WI38 (cell line): ENCODE results near the gene ZNF638.

Source experiments
- H3K4me3 ChIP-seq: 2 replicates; pipeline ENCODE4 v1.5.1; 2011; ENCODE audit warnings: low read depth, mild to moderate bottlenecking, control low read depth, low read length
- TF ChIP-seq, protein P1 (sequence below): IDR thresholded peaks from 2 replicates; pipeline ENCODE4 v1.5.1; 2012; ENCODE audit warnings: low read depth, mild to moderate bottlenecking, control low read depth, low read length

Gene ZNF638

DNA sequence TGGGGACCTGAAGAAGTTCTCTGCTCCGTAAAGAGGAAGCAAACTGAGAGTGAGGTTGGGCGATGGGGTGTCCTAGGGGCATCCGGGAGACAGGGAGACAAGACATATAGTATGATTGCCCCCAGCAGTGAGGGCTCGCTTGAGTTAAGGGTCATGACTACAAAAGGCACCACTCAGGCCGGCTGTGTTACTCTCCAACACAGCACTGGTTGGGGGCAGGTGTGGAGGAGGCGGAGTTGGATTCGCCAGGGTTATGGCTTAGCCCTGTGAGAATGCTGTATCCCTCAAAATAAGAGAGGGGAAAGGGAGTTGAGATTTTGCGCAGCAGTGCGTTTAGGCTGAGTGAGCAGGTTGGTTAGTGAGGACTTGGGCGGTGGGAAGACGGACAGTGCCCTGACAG, 133.8 kb downstream of the ZNF638 start:
- no peak overlapping the region for H3K4me3 ChIP-seq
- TF ChIP-seq, protein P1, sequence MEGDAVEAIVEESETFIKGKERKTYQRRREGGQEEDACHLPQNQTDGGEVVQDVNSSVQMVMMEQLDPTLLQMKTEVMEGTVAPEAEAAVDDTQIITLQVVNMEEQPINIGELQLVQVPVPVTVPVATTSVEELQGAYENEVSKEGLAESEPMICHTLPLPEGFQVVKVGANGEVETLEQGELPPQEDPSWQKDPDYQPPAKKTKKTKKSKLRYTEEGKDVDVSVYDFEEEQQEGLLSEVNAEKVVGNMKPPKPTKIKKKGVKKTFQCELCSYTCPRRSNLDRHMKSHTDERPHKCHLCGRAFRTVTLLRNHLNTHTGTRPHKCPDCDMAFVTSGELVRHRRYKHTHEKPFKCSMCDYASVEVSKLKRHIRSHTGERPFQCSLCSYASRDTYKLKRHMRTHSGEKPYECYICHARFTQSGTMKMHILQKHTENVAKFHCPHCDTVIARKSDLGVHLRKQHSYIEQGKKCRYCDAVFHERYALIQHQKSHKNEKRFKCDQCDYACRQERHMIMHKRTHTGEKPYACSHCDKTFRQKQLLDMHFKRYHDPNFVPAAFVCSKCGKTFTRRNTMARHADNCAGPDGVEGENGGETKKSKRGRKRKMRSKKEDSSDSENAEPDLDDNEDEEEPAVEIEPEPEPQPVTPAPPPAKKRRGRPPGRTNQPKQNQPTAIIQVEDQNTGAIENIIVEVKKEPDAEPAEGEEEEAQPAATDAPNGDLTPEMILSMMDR = no peak

DNA sequence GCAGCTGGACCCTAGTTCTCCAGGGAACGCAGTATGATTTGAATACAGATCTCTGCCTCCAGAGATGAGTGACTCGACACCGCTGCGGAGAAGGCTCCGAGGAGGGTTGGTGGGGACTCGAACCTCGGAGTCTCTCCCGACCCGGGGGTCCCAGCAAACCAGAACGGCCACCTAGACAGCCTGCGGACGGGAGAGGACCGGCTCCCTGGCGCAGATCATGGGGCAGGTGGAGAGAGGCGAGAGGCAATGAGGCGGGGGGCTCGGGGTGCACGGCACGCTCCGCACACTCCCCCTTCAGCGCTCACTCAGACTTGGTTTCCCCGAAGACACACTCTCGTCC, 134.3 kb downstream of the ZNF638 start:
- peak overlapping the region; percentile 73 for H3K4me3 ChIP-seq
- TF ChIP-seq, protein P1 = no peak

DNA sequence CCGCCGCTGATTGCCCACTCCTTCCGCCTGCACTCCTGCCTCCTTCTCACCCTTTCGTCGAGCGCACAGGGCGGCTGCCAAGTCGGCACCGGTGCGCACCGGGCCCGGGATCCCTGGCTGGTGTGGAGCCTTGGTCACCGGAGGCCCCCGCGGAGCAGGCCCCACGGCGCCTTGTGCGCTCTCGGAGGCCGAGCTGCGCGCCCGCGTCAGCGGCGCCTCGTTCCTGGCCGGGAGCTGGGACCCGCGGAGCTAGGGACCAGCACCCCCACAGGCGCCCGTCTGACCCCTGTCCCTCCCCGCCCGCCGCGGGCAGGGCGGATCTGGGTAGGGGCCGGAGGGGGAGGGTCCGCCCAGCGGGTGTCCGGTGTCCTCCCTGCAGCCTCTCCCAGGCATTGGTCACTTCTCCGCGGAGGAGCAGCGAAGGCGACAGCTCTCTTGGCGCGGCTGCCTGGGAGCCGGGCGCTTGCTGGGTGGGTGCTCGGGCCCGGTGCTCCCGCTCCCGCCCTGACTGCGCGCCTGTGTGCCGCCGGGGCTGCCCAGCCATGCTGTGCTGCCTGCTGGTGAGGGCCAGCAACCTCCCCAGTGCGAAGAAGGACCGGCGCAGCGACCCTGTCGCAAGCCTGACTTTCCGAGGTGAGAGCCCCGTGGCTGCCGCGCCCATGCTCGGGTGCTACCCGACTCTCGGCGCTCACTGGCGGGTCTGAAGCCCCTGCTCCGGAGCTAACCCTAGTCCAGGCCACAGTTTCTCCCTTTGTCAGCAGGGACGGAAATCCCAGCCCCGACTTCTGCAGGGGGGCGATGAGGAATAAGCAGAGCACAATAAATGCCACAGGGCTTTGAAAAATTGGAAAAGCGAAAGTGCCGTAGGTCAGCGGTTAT, 135.0 kb downstream of the ZNF638 start:
- peak overlapping the region; percentile 73 for H3K4me3 ChIP-seq
- TF ChIP-seq, protein P1 = no peak

DNA sequence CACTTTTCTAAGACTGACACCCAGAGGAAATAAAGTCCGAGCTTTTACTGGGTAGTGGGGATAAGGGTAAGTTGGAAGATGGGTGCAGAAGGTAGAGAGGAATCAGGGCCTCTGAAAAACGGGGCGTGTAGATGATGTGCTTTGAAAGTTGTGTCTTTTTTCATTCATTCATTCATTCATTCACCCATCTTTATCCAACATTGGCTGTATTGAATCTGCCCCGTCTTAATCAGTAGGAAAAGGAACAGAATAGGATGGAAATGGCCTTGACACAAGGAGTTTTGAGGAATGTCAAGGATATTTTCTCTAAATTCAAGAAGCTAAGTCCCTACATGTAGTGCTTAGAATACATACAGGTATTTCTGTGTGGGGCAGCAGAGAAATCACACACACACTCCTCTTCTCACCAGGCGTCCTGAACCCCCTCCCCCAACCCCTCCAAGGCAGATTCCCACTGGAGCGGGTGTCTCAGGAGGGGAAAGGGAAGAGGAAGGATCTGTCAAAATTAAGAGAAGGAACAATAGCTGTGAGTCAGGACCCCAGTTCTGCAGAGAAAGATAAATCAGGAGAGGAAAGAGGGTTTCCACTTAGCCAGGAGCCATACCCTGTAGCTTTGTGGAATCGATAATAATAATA, 135.7 kb downstream of the ZNF638 start:
- peak overlapping the region; percentile 73 for H3K4me3 ChIP-seq
- TF ChIP-seq, protein P1 = no peak

DNA sequence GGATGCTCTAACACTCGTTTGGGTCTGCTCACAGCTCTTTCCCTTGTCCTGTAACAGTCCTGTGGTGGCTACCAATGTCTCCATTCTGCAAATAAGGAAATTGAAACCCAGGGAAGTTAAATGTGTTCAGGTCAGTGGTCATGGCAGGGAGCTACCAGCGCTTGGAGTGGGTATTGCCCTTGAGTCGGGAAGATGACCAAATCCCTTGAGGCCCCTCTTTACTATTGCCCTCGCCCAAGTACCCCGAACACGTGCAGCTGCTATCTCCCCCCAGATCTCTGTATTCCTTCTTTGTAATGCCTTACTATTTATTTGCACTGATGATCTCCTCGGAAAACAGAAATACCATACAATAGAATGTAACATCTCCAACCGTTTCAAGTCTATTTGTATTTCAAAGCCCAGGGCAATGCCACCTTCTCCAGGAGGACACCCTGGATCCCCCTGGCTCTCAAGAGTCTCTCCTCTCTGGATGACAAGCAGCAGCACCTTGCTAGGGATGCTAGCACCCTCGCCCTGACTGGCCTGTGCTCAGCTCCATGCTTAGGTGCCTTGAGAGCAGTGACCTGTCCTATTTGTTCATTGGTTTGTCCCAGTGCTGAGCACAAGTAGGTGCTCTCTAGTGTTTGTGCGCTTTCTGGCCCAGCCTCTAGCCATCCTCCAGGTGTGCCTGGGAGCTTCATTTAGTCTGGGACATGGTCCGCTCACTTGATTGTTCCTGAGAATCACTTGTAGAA, 136.9 kb downstream of the ZNF638 start:
- H3K4me3 ChIP-seq = no peak overlapping the region
- TF ChIP-seq, protein P1 = no peak

DNA sequence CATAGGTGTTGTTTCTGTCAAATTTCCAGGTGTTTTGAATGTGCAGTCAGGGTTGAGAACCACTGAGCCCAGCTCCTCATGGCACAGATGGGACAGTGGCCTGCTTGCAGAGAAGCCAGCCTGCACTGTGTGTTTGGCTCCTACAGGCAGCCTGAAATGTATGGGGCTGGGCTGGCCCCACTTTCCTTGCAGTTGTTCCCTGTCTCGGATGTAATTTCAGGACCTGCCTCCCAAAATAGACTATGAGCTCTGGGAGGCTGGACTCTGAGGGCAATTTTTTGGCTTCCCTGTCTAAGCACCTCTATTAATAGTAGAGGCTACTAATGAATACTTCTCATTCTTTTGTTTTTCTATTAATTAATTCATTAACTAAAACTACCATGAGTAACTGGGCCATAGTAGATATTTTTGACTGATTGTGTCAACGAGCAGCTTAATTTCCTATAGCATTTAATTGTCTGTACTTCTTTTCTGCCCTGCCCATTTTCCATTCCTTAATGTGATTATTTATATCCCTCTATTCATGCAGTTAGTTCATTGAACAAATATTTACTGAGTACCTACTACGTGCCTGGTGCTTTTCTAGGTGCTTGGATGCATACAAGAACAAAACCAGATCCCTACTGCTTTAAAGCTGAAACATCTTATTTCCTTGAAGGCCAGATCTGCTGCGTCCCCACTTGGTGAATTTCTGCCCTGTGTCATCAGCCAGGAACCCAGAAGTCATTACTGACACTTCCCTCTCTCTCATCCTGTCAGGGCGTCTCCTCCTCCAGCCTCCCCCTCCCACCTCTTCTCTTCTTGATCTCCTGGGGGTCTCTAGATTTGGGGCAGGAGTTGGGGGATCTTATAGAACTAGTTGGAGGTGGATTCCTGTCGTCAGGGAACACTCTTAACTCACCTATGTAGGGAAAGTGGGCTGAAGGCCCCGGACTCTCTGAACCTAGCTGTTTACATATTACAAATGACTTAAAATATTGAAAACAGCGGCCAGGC, 138.1 kb downstream of the ZNF638 start:
- no peak overlapping the region for H3K4me3 ChIP-seq
- TF ChIP-seq, protein P1 = no peak
